ENCODE data around the gene CPNE2. TPM values are rescaled to one million over a fixed set of nuclear protein-coding genes. Genes with fewer than 3 reads are reported as not detected.

The CPNE2 gene
- total RNA-seq, 1 donor from 2014 or later, result 8.3 TPM

GRCh38 chr16:57143149-57143921 is 51.0 kb downstream of the CPNE2 start:
- Mint-ChIP-seq H3K4me1 (peaks cover 47% of the 10 kb centered on the region), H3K9me3 (no peaks in the 10 kb centered on the region), H3K4me3 (no peak overlapping the region), H3K27me3 (no peaks in the 10 kb centered on the region), H3K36me3 (ENCODE audit: low read depth) (no peaks in the 10 kb centered on the region), H3K27ac (no peak overlapping the region)
- intact Hi-C loops (cut with micrococcal nuclease), result no loop called here
- CTCF ChIA-PET, result no interaction called here
- DNase-seq (no peak), ATAC-seq (ENCODE audit: low read depth) (no peak)
- POLR2A ChIA-PET, result interaction anchor here (1.5 kb wide), 1 partner anchor 97 kb away, joined by 3 read pairs; no protein-coding TSS in a partner anchor
- TF ChIP-seq, protein P1, sequence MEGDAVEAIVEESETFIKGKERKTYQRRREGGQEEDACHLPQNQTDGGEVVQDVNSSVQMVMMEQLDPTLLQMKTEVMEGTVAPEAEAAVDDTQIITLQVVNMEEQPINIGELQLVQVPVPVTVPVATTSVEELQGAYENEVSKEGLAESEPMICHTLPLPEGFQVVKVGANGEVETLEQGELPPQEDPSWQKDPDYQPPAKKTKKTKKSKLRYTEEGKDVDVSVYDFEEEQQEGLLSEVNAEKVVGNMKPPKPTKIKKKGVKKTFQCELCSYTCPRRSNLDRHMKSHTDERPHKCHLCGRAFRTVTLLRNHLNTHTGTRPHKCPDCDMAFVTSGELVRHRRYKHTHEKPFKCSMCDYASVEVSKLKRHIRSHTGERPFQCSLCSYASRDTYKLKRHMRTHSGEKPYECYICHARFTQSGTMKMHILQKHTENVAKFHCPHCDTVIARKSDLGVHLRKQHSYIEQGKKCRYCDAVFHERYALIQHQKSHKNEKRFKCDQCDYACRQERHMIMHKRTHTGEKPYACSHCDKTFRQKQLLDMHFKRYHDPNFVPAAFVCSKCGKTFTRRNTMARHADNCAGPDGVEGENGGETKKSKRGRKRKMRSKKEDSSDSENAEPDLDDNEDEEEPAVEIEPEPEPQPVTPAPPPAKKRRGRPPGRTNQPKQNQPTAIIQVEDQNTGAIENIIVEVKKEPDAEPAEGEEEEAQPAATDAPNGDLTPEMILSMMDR (IDR thresholded peaks at IDR 0.05), result no peak

- CTCF ChIA-PET, result no interaction called here
- TF ChIP-seq, protein P1 (IDR thresholded peaks at IDR 0.05), result no peak
- intact Hi-C loops (cut with micrococcal nuclease), result no loop called here
- no peak overlapping the region for H3K27ac Mint-ChIP-seq
- POLR2A ChIA-PET, result no interaction called here
- DNase-seq (no peak), ATAC-seq (ENCODE audit: low read depth) (no peak)
- no peaks in the 10 kb centered on the region for H3K9me3 Mint-ChIP-seq
- H3K27me3 Mint-ChIP-seq, result no peaks in the 10 kb centered on the region
- H3K4me1 Mint-ChIP-seq, result peaks cover 50% of the 10 kb centered on the region
- no peaks in the 10 kb centered on the region for H3K36me3 Mint-ChIP-seq (ENCODE audit: low read depth)
- H3K4me3 Mint-ChIP-seq, result no peak overlapping the region
These were observed 51.6 kb downstream of the CPNE2 start for GRCh38 chr16:57144027-57144426.

DNA sequence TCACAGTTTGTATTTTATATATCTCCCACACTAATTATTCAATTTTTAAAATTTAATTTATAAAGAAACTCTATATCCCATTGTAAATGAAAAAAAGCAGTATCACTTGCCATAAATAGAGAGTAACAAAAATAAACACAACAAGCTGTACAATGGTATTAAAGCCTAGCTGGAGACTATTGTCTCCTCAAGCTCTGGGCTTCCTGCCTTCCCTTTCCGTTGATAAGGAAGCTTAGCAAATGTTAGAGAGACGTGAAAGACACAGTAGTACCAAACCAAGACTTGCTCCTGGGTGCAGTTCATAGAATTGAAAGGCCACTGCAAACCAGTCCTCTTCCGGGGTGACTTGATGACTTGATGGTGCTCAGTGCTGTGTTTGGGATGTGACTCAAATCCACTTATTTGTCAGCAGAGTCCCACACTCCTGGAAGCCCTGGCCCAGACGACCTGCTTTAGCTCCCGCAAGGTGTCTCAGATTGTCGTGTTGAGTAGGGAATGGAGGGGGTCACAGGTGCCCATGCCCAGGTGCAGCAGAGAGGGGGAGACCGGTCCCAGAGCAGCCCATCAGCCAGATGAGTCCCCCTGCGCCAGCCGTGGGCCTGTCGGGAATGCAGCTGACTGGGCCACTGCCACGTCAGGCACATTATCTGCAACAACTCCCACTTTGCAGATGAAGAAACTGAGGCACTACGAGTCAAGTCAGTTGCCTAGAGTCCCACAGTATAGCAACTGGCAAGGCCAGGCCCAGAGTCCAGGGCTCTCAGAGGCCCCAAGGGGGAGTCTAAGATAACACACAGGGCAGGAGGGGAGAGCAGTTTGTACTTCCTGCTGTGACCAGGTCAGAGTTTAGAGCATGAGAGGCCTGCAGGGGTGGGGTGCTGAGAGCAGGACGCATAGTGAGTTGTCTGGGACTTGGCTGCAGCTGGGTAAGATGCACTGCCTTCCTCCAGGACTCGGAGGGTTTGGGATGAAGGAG is 53.0 kb downstream of the CPNE2 start:
- H3K4me1 Mint-ChIP-seq, result peaks cover 39% of the 10 kb centered on the region
- intact Hi-C loops (cut with micrococcal nuclease), result no loop called here
- TF ChIP-seq, protein P1 (IDR thresholded peaks at IDR 0.05), result no peak
- no peaks in the 10 kb centered on the region for H3K27me3 Mint-ChIP-seq
- no peaks in the 10 kb centered on the region for H3K36me3 Mint-ChIP-seq (ENCODE audit: low read depth)
- ChIA-PET POLR2A (no interaction called here), CTCF (interaction anchor here (1.2 kb wide), 1 partner anchor 59 kb away, joined by 3 read pairs; no protein-coding TSS in a partner anchor)
- H3K9me3 Mint-ChIP-seq, result no peaks in the 10 kb centered on the region
- H3K27ac Mint-ChIP-seq, result no peak overlapping the region
- no peak for DNase-seq
- H3K4me3 Mint-ChIP-seq, result no peak overlapping the region
- no peak for ATAC-seq (ENCODE audit: low read depth)

DNA sequence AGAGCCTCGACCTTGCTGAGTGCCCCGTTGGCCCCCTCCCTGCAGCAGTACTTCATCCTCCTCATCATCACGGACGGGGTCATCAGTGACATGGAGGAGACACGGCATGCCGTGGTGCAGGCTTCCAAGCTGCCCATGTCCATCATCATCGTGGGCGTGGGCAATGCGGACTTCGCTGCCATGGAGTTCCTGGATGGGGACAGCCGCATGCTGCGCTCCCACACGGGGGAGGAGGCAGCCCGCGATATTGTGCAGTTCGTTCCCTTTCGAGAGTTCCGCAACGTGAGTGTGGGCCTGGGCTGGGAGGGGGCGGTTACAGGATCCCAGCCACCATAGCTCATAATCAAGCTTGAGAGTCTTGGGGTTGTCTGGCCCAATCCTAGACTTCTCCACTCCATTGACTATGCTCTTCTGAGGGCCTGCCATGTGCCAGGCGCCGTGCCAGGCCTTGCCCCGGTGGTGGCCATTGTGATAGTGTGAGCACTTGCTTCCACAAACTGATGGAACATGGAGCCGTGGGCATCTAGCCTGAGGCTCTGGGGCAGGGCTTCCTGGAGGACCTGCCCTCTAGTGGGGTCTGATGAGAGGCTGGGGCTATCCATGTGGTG is 53.8 kb downstream of the CPNE2 start:
- TF ChIP-seq, protein P1 (IDR thresholded peaks at IDR 0.05), result no peak
- no peaks in the 10 kb centered on the region for H3K9me3 Mint-ChIP-seq
- no peak for DNase-seq
- ChIA-PET CTCF (no interaction called here), POLR2A (no interaction called here)
- no peak overlapping the region for H3K27ac Mint-ChIP-seq
- no peak overlapping the region for H3K4me3 Mint-ChIP-seq
- no peak for ATAC-seq (ENCODE audit: low read depth)
- peaks cover under 1% of the 10 kb centered on the region for H3K36me3 Mint-ChIP-seq (ENCODE audit: low read depth)
- no peaks in the 10 kb centered on the region for H3K27me3 Mint-ChIP-seq
- intact Hi-C loops (cut with micrococcal nuclease), result no loop called here
- H3K4me1 Mint-ChIP-seq, result peaks cover 31% of the 10 kb centered on the region
